CD4-positive, alpha-beta T cell (primary cell): ENCODE measurements around the gene PRR3. TPM values are rescaled to one million over a fixed set of nuclear protein-coding genes. Genes with fewer than 3 reads are reported as not detected.
A peak's percentile ranks its signal among the peaks of the same experiment; 100 is the strongest.

Source experiments
- ATAC-seq: fragments of 200-7000 bp; cut with Tn5 transposase; one replicate; pipeline ENCODE4 v1.10.0; 2022; ENCODE audit warnings: mild to moderate bottlenecking; ENCODE audit not compliant: poor library complexity
- CTCF ChIA-PET: fragments of 350-600 bp; sonication (Branson Sonifier 250); formaldehyde crosslinking; loops from one replicate; lab custom pipeline; 2021; ENCODE audit warnings: antibody characterized with exemption, inconsistent platforms; lab: Charles Lee
- POLR2A ChIA-PET: fragments of 350-600 bp; sonication (Branson Sonifier 250); formaldehyde crosslinking; loops from one replicate; lab custom pipeline; 2021; ENCODE audit warnings: antibody characterized with exemption, inconsistent platforms; lab: Charles Lee
- DNase-seq, 14 experiments: peaks; one replicate each; pipeline ENCODE4 v3.0.0-alpha.2; 2013 to 2020; ENCODE audit warnings: mixed read lengths in 2 of 14
- H3K27ac ChIP-seq, 2 donors: one replicate each; pipeline versions ENCODE4 v1.5.1 to v1.7.0; 2013; ENCODE audit warnings: low read length in 2 of 2, low read depth in 1 of 2, mild to moderate bottlenecking in 1 of 2
- H3K27me3 ChIP-seq, 2 experiments: 1 replicate in 1 of 2; 2 replicates in 1 of 2; pipeline versions ENCODE4 v1.6.1 to v1.7.0; 2013; ENCODE audit warnings: low read length in 2 of 2, control low read depth in 1 of 2, mild to moderate bottlenecking in 1 of 2, moderate library complexity in 1 of 2; ENCODE audit not compliant: insufficient read depth in 2 of 2, control insufficient read depth in 1 of 2
- H3K36me3 ChIP-seq: one replicate; pipeline ENCODE4 v1.6.1; 2013; ENCODE audit warnings: low read length, control low read depth; ENCODE audit not compliant: insufficient read depth
- H3K4me1 ChIP-seq: one replicate; pipeline ENCODE4 v1.6.1; 2013; ENCODE audit warnings: low read length, control low read depth; ENCODE audit not compliant: insufficient read depth
- H3K4me3 ChIP-seq: one replicate; pipeline ENCODE4 v1.5.1; 2013; ENCODE audit warnings: mild to moderate bottlenecking, low read length, moderate library complexity
- H3K9me3 ChIP-seq, 2 experiments: 1 replicate in 1 of 2; 2 replicates in 1 of 2; pipeline versions ENCODE4 v1.6.1 to v1.7.0; 2013; ENCODE audit warnings: low read length in 2 of 2, mild to moderate bottlenecking in 2 of 2, control low read depth in 1 of 2, moderate library complexity in 1 of 2; ENCODE audit not compliant: control insufficient read depth in 1 of 2, insufficient read depth in 1 of 2
- H3K27ac Mint-ChIP-seq: one replicate; pipeline ENCODE4 v1.8.0; 2020; ENCODE audit warnings: mixed read lengths
- H3K27me3 Mint-ChIP-seq: one replicate; pipeline ENCODE4 v1.8.0; 2021; ENCODE audit warnings: mixed read lengths
- H3K36me3 Mint-ChIP-seq: one replicate; pipeline ENCODE4 v1.8.0; 2021; ENCODE audit warnings: low read depth, mixed read lengths
- H3K4me1 Mint-ChIP-seq: one replicate; pipeline ENCODE4 v1.8.0; 2021; ENCODE audit warnings: low read depth, mixed read lengths
- H3K4me3 Mint-ChIP-seq: one replicate; pipeline ENCODE4 v1.8.0; 2020; ENCODE audit warnings: mild to moderate bottlenecking, mixed read lengths
- H3K9me3 Mint-ChIP-seq: one replicate; pipeline ENCODE4 v1.8.0; 2020; ENCODE audit warnings: mixed read lengths
- CTCF ChIP-seq: fragments of 200-600 bp; IDR thresholded peaks from one replicate; pipeline ENCODE4 v1.8.0; 2022; ENCODE audit warnings: antibody characterized with exemption, mild to moderate bottlenecking
- intact Hi-C, 2 experiments: fragments of 100-400 bp; cut with DNase I in 1 of 2; cut with micrococcal nuclease in 1 of 2; formaldehyde crosslinking; loops; one replicate each; pipeline versions ENCODE4 v1.15.1 to v1.9.0; 2023 to 2025; cut with DNase I, micrococcal nuclease
- total RNA-seq, 174 experiments: library from RNA in 2 of 174; stranded (reverse) in 2 of 174; gene quantifications; one replicate each; pipeline ENCODE4 v1.2.3 and lab custom pipeline; 2021 to 2026

The PRR3 gene
- total RNA-seq, 2 experiments from 2014 or later, result 10.3 to 13.2 TPM

- Histone ChIP-seq H3K27me3 (no peaks in the 10 kb centered on the region), H3K27ac (peak within 1 kb of the TSS; percentile 94 to 97), H3K9me3 (no peaks in the 10 kb centered on the region), H3K36me3 (peaks cover 33% of the 10 kb centered on the region), H3K4me3 (peak within 1 kb of the TSS; percentile 86), H3K4me1 (peaks cover 27% of the 10 kb centered on the region)
- ChIA-PET CTCF (interaction anchor here (0.9 to 4.7 kb wide), 3 partner anchors 12 to 174 kb away, joined by 3 to 26 read pairs (median 15); no protein-coding TSS in a partner anchor), POLR2A (interaction anchor here (0.6 to 4.2 kb wide), 24 partner anchors 10 to 641 kb away, joined by 3 to 106 read pairs (median 4); partner anchors contain the start of genes ABCF1, DHX16, MDC1 and MRPS18B)
- Mint-ChIP-seq H3K4me3 (peak within 1 kb of the TSS; percentile 98), H3K36me3 (peaks cover 67% of the 10 kb centered on the region), H3K27me3 (no peaks in the 10 kb centered on the region), H3K27ac (peak within 1 kb of the TSS; percentile 97), H3K4me1 (peaks cover 50% of the 10 kb centered on the region), H3K9me3 (no peaks in the 10 kb centered on the region)
- DNase-seq, result peak; percentile 98 to 100 (median 99)
- peak; percentile 88 for ATAC-seq
- intact Hi-C loops, result loop anchor here (1.0 to 5.0 kb wide), 7 partner anchors 13 to 489 kb away; partner anchors contain the start of genes ABCF1 (in 1 of the 2), MDC1 (in 1 of the 2), PPP1R11 (in 1 of the 2) and RPP21 (in 1 of the 2)
- no peak for TF ChIP-seq CTCF
These were observed 809 bp upstream of the PRR3 start, which contains the start of gene GNL1 for GRCh38 chr6:30556066-30556905. Gene GNL1 (minus strand): TSS chr6:30556489. CDS start chr6:30556203, 286 bp downstream.

GRCh38 chr6:30557683-30557981 lies 537 bp downstream of the PRR3 start:
- ChIA-PET POLR2A (interaction anchor here (0.6 to 4.2 kb wide), 20 partner anchors 9 to 640 kb away, joined by 3 to 106 read pairs (median 4); partner anchors contain the start of genes ABCF1, DHX16, MDC1 and MRPS18B), CTCF (interaction anchor here (1.9 to 4.7 kb wide), 3 partner anchors 13 to 76 kb away, joined by 7 to 26 read pairs (median 15); no protein-coding TSS in a partner anchor)
- intact Hi-C loops, result loop anchor here (1.0 to 5.0 kb wide), 5 partner anchors 14 to 490 kb away; partner anchors contain the start of genes ABCF1 (in 1 of the 2), MDC1 (in 1 of the 2), PPP1R11 (in 1 of the 2) and RPP21 (in 1 of the 2)
- H3K27me3 Mint-ChIP-seq, result no peaks in the 10 kb centered on the region
- H3K36me3 Mint-ChIP-seq, result peaks cover 60% of the 10 kb centered on the region
- Histone ChIP-seq H3K36me3 (peaks cover 35% of the 10 kb centered on the region), H3K27ac (peak overlapping the region; percentile 94 to 97), H3K27me3 (no peaks in the 10 kb centered on the region), H3K4me1 (peaks cover 27% of the 10 kb centered on the region), H3K9me3 (no peaks in the 10 kb centered on the region), H3K4me3 (peak overlapping the region; percentile 86)
- no peaks in the 10 kb centered on the region for H3K9me3 Mint-ChIP-seq
- H3K4me1 Mint-ChIP-seq, result peaks cover 54% of the 10 kb centered on the region
- DNase-seq, result peak in 10 of 14 experiments; percentile 30 to 79 (median 51)
- peak; percentile 9 for ATAC-seq
- H3K27ac Mint-ChIP-seq, result peak overlapping the region; percentile 97
- H3K4me3 Mint-ChIP-seq, result peak overlapping the region; percentile 98
- TF ChIP-seq CTCF, result no peak

- Histone ChIP-seq H3K36me3 (peaks cover 26% of the 10 kb centered on the region), H3K9me3 (no peaks in the 10 kb centered on the region), H3K4me3 (no peak overlapping the region), H3K27ac (no peak overlapping the region), H3K4me1 (peaks cover 13% of the 10 kb centered on the region), H3K27me3 (no peaks in the 10 kb centered on the region)
- DNase-seq, result no peak
- H3K4me3 Mint-ChIP-seq, result no peak overlapping the region
- TF ChIP-seq CTCF, result no peak
- POLR2A ChIA-PET, result interaction anchor here (2.4 kb wide), 1 partner anchor 10 kb away, joined by 8 read pairs; the partner anchor contains the start of gene ABCF1
- CTCF ChIA-PET, result no interaction called here
- no peaks in the 10 kb centered on the region for H3K9me3 Mint-ChIP-seq
- ATAC-seq, result no peak
- H3K36me3 Mint-ChIP-seq, result peaks cover 48% of the 10 kb centered on the region
- no peaks in the 10 kb centered on the region for H3K27me3 Mint-ChIP-seq
- intact Hi-C loops, result no loop called here
- peaks cover 43% of the 10 kb centered on the region for H3K4me1 Mint-ChIP-seq
- H3K27ac Mint-ChIP-seq, result peak overlapping the region; percentile 43
These were observed 3.8 kb downstream of the PRR3 start for GRCh38 chr6:30560930-30561329.
